ENCODE measurements around the gene LRIG1.

The LRIG1 gene

GRCh38 chr3:66400411-66401156 is 100.2 kb downstream of the LRIG1 start:
- DNase-seq: no peak

GRCh38 chr3:66399529-66400232 is 101.1 kb downstream of the LRIG1 start:
- DNase-seq: no peak

GRCh38 chr3:66398228-66399025 is 102.4 kb downstream of the LRIG1 start:
- DNase-seq: peak; percentile 95

- peak; percentile 11 for DNase-seq
Observed at GRCh38 chr3:66397745-66398144, 103.1 kb downstream of the LRIG1 start.

GRCh38 chr3:66396888-66397287 is 103.9 kb downstream of the LRIG1 start:
- no peak for DNase-seq

- DNase-seq: no peak
Observed at GRCh38 chr3:66396161-66396760, 104.6 kb downstream of the LRIG1 start.

GRCh38 chr3:66395635-66396034 is 105.2 kb downstream of the LRIG1 start:
- no peak for DNase-seq

- DNase-seq: no peak
Observed at GRCh38 chr3:66394753-66395249, 106.0 kb downstream of the LRIG1 start.

GRCh38 chr3:66394019-66394752 is 106.6 kb downstream of the LRIG1 start:
- no peak for DNase-seq

- no peak for DNase-seq
Observed at GRCh38 chr3:66393333-66394005, 107.4 kb downstream of the LRIG1 start.

GRCh38 chr3:66392966-66393332 is 107.9 kb downstream of the LRIG1 start:
- DNase-seq: no peak

- DNase-seq: no peak
Observed at GRCh38 chr3:66392512-66392911, 108.3 kb downstream of the LRIG1 start.

GRCh38 chr3:66390013-66390412 is 110.8 kb downstream of the LRIG1 start:
- DNase-seq: no peak

- DNase-seq: no peak
Observed at GRCh38 chr3:66386925-66387650, 113.7 kb downstream of the LRIG1 start.

GRCh38 chr3:66386011-66386924 is 114.6 kb downstream of the LRIG1 start:
- DNase-seq: no peak

GRCh38 chr3:66385066-66385465 is 115.8 kb downstream of the LRIG1 start:
- no peak for DNase-seq

GRCh38 chr3:66383998-66384745 is 116.7 kb downstream of the LRIG1 start:
- DNase-seq: no peak

GRCh38 chr3:66383023-66383422 is 117.8 kb downstream of the LRIG1 start:
- no peak for DNase-seq

GRCh38 chr3:66382142-66382541 is 118.7 kb downstream of the LRIG1 start:
- no peak for DNase-seq

Data from NCI-H82 (cell line).